HG03064 (cell line): Measurements from ENCODE around the gene PRUNE1.

ENCODE experiments used
- ATAC-seq: cut with Tn5 transposase; IDR thresholded peaks from one replicate; pipeline ENCODE4 v1.9.1; 2021; ENCODE audit warnings: low read depth; ENCODE audit not compliant: unreplicated experiment

PRUNE1 gene

DNA sequence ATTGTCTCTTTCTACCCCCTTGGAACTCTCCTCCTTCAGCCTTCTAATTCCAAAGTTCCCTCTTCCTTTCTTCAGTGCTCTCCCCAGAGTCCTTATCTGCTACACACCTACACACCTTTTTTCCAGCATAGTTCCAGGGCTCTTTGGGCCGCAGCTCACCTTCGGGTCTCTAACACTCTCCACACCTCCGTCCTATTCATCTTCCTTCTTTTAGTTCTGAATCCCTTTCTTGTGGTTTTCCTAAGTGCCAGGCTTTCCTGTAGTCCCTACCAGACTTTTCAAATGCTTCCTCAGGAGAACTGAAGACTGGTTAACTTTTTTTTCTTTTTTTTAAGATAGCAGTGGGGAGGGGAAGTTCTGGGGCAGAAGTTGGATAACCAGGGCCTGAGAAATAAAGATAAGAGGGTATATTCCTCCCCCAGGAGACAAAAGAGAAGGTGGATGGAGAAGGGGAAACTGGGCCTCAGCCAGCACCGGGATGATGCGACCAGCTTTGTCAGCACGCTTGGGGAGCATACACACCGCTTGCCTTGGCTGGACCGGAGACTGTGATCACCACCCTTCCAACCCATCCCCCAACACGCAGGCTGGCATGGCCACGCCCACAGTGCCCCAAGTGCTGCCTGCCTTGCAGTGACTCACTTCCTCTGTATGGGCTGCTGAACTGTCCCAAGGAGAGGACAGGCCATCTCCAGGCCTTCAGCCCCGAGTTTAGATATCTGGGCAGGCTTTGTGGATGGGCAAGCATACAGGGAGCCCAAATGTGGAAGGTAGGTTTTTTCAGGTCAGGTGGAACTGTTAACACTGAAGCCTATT, 31.2 kb upstream of the PRUNE1 start:
- ATAC-seq, result no peak

- ATAC-seq, result no peak
These were observed 28.9 kb upstream of the PRUNE1 start for GRCh38 chr1:150979092-150980056.

DNA sequence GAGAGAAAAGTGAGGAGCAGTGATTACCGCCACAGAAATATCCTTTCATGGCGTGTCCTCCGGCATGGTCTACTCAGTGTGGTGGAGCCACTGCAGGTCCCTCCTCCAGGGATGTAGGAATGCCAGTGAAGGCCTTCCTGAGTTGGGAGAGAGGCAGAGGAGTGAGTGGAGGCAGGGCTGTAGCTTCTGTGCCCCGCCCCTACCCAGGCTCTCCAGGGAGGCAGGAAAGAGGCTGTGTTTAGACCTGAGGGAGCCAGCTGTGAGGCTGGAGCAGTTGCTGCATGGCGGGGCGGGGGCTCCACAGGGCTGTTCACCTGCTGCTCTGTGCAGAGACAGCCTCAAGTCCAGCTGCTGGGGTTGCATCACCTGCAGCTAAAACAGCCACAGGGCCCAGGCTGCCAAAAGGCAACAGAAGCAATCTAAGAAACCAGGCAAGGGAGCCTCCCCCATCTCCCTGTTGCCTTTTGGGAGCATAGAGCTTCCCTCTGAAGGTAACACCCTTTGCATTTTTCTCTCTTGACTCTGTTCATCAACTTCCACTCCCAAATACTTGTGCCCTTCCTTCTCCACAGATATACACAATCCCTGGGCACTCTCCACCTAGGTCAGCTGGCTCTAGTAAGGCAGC, 27.0 kb upstream of the PRUNE1 start:
- ATAC-seq, result no peak

DNA sequence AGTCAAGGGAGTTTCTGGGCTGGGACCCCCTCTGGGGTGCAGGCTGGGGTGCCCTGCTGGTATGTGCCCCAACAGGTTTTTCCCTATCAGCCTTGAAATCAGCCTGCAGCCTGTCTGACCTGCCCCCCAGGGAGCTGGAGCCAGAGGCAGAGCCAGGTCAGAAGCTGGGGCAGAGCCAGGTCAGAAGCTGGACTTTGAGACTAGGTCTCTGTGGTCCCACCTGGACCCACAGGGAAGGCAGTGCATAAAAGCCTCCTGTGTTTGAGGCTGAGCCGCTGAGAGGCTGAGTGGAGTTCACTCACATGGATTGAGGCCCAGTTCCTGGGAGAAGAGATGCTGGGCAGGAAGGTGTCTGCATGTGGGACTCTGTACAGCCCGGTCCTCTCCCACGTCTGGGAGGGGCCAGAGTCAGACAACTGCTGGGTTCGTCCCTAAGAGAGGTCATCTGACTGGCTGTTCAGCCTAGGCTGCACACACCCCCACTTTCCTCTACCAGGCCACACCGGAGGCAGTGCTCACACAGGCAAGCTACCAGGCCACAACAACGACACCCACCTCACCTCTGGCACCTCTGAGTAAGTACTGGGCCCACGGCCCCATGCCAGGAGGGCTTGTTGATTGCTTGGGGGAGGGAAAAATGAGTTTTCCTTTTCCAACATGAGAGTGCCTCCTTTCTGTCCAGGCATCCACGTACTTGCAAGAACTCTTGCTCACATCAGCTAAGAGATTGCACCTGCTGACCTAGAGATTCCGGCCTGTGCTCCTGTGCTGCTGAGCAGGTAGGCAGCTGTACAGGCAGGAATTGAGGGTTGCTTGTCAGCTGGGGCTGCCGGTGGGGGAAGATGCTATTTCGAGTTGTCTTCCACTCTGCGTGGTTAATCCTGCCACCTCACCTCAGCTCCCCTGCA, 26.2 kb upstream of the PRUNE1 start, which contains the start of gene ANXA9:
Gene ANXA9, plus strand, starts transcription at position 488 of the 908 bp plus-strand sequence. CDS start 814 bp downstream, outside the sequence.
- ATAC-seq, result no peak

DNA sequence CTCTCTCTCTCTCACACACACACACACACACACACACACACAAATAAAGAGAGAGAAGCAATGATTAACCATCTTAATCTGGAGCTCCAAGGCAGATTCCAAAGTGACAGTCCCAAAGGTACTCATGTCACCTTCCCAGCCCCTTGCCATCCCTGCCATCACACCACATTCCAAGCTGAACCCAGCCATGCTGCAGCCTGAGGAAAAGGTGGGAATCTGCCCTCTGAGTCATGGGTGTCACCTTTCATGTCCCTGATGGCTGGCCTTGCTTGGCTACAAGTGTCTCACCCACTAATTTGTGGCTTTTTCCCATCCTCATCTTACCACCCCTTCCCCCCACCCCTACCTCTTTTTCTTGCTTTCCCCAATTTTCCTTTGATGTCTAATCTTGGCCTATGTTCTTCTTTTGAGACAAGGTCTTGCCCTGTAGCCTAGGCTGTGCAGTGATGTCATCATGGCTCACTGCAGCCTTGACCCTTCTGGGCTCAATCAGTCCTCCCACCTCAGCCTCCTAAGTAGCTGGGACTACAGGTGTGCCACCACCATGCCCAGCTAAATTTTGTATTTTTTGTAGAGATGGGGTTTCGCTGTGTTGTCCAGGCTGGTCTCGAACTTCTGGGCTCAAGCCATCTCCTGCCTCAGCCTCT, 22.9 kb upstream of the PRUNE1 start:
- no peak for ATAC-seq

DNA sequence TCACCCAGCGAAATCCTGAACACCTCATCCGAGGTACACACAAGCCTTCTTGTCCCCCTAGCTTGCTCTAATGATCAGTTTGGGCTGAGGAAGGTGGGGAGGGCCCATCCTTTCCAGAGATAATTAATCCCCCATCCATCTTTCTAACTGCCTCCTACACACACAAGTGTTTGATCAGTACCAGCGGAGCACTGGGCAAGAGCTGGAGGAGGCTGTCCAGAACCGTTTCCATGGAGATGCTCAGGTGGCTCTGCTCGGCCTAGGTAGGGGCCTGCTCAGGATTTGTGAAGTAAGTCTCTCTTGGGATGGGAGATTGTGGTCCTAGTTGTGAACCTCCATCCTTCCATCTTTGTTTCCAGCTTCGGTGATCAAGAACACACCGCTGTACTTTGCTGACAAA, 20.3 kb upstream of the PRUNE1 start:
- ATAC-seq, result no peak

DNA sequence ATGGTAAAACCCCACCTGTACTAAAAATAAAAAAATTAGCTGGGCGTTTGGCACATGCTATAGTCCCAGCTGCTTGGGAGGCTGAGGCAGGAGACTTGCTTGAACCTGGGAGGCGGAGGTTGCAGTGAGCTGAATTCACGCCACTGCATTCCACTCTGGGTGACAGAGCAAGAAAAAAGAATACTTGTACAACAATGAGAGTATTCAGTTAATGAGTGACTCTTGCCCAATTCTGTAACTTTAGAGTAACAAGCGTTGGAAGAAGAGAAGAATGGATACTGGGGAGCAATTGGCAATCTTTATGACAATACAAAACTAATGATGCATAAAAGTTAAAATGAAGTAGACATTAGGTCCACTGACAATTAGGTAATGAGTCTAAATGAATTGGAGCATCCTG, 15.6 kb upstream of the PRUNE1 start:
- ATAC-seq, result no peak

GRCh38 chr1:150994248-150994647, 14.0 kb upstream of the PRUNE1 start:
- ATAC-seq, result no peak

GRCh38 chr1:150995460-150995859, 12.8 kb upstream of the PRUNE1 start:
- no peak for ATAC-seq

DNA sequence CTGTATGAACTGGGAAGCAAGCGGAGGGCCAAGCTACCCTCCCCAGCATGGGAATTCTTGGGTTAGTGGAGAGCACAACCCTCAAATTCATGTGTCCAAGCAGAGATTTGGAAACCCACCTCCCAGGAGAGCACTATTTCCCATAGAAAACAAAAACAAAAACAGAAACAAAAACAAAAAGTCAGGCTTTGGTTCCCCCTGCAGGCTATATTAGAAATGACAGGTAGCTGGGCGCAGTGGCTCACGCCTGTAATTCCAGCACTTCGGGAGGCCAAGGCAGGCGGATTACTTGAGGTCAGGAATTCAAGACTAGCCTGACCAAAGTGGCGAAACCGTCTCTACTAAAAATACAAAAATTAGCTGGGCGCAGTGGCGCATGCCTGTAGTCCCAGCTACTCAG, 12.4 kb upstream of the PRUNE1 start:
- no peak for ATAC-seq

DNA sequence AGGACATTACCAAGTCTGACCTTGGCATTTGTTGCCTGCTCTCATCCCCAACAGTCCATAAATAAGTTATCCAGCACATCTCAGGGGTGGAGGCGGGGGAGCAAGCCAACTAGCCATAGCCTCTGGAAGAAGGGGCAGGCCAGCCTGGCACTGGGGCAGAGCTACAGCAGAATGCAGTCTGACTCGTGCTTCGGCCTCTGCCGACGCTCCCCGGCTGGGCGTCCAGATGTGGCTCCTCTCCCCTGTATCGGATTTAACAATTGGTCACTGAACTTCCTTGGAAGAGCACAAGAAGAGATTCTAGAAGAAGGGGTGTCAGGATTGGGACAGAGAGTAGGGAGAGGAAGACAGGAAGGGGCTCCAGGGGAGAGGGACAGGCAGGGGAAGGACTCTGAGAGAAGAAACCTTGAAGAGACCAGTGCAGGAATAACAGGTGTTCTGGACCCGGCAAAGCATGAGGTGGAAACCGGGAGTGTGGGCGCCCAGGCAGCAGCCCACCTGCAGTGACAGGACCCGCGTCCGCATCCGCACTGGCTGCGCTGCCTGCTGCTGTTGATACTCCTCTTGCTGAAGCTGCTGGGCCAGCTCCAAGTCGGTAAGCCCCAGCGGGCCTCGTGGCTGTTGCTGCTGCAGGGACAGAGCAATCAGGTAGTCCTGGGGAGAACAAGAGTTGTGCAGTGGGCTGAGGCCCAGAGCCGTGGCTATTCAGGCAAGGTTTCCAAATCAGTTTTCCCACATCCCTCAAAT, 10.9 kb upstream of the PRUNE1 start:
- no peak for ATAC-seq

- no peak for ATAC-seq
These were observed 10.3 kb upstream of the PRUNE1 start for GRCh38 chr1:150997949-150998348.

DNA sequence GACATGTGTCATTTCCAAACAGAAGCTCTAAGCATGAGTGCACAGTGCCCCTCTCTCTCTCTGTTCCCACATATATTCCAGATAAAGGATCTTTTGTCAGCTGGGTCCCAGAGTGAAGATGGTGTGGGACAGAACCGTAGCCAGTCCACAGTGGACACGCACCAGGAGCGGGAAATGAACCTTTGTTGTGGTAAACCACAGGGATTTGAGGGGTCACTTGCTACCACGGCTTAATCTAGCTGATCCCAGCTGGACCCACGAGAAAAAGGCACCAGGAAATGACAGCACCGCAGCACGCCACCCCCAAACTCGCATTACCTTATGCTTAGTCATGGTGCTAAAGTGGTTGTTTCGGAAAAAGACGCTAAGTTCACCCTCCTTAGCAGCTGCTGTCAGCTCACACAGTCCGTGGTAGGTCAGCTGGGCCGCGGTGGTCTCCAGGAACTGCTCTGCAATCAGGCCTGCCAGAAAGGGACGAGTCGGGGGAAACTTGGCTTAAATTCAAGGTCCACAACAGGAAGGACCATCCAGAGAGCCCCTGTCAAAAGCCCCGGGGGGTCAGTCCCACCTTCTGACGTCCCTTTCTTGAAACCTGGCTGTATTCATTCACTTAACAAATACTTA, 9.1 kb upstream of the PRUNE1 start:
- no peak for ATAC-seq

- no peak for ATAC-seq
These were observed 8.3 kb upstream of the PRUNE1 start for GRCh38 chr1:150999926-151000325.

DNA sequence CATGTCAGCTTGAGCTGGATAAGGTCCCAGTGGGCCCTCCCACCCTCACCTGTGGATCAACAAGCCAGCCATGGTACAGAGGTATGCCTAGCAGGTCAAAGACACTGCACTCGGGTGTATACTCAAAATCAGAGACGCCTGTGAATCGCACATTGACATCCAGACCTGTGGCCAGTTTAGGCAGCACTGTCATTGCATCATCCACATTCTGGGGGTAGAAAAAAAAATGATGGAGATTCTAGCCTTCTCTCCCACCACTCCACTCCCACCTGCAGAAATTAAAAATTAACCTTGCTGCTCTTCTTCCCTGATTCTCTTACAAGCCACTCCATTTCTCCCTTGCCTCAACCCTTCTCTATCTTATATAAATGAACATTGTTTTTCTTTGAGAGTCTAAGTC, 7.8 kb upstream of the PRUNE1 start:
- ATAC-seq, result no peak

GRCh38 chr1:151001602-151002001, 6.6 kb upstream of the PRUNE1 start:
- ATAC-seq, result no peak

DNA sequence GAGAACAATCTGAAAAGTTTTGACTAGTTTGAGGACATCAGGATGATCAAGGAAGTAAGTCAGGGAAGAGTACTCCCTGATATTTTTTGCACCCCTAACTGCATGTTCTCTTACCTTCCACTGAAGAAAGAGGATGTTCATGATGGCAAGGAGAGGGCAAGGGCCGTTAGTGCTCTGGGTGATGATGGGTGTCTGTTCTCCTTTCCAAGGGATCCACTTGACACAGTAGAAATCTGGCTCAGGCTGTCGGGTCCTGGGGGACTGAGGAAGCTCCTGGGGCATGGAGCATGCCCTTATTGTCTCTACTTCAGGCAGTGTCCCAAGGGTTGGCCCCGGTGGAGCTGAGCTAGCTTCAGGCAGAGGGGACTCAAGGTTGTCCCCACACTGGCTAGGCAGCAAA, 6.2 kb upstream of the PRUNE1 start:
- no peak for ATAC-seq

- ATAC-seq, result no peak
These were observed 5.6 kb upstream of the PRUNE1 start for GRCh38 chr1:151002611-151003010.
